CD4-positive, CD25-positive, alpha-beta regulatory T cell (primary cell): ENCODE data around the gene MAP4K2. TPM values are rescaled to one million over a fixed set of nuclear protein-coding genes. Genes with fewer than 3 reads are reported as not detected.
A peak's percentile ranks its signal among the peaks of the same experiment; 100 is the strongest.

Source experiments
- ATAC-seq, 2 donors: fragments of 150-1000 bp; cut with Tn5 transposase; one replicate each; pipeline ENCODE4 v1.10.0; 2021; ENCODE audit warnings: low read depth in 2 of 2, moderate number of reproducible peaks in 2 of 2, moderate library complexity in 1 of 2
- DNase-seq, 3 donors: peaks; one replicate each; pipeline versions ENCODE4 v3.0.0 to v3.0.0-alpha.2; 2012 to 2022; ENCODE audit warnings: mixed read lengths in 1 of 3
- H3K27ac ChIP-seq: one replicate; pipeline ENCODE4 v1.7.0; 2013; ENCODE audit warnings: mild to moderate bottlenecking, low read length; ENCODE audit not compliant: insufficient read depth, poor library complexity, severe bottlenecking
- H3K27me3 ChIP-seq: one replicate; pipeline ENCODE4 v1.7.0; 2013; ENCODE audit warnings: low read length; ENCODE audit not compliant: control insufficient read depth, insufficient read depth
- H3K36me3 ChIP-seq: one replicate; pipeline ENCODE4 v1.7.0; 2013; ENCODE audit warnings: mild to moderate bottlenecking, low read length, moderate library complexity; ENCODE audit not compliant: control insufficient read depth, insufficient read depth
- H3K4me1 ChIP-seq: 2 replicates; pipeline ENCODE4 v1.7.0; 2013; ENCODE audit warnings: mild to moderate bottlenecking, low read length; ENCODE audit not compliant: insufficient read depth, control insufficient read depth, poor library complexity, severe bottlenecking
- H3K4me3 ChIP-seq: one replicate; pipeline ENCODE4 v1.7.0; 2013; ENCODE audit warnings: low read depth, mild to moderate bottlenecking, low read length, moderate library complexity
- H3K9me3 ChIP-seq, 2 experiments: 1 replicate in 1 of 2; 2 replicates in 1 of 2; pipeline ENCODE4 v1.7.0; 2013; ENCODE audit warnings: low read length in 2 of 2, mild to moderate bottlenecking in 1 of 2, moderate library complexity in 1 of 2; ENCODE audit not compliant: control insufficient read depth in 2 of 2
- H3K27ac Mint-ChIP-seq, 3 donors: one replicate each; pipeline ENCODE4 v1.8.0; 2020 to 2022; ENCODE audit warnings: mild to moderate bottlenecking in 3 of 3, mixed read lengths in 3 of 3, moderate library complexity in 2 of 3
- H3K27me3 Mint-ChIP-seq: one replicate; pipeline ENCODE4 v1.8.0; 2022; ENCODE audit warnings: mild to moderate bottlenecking, mixed read lengths
- H3K36me3 Mint-ChIP-seq: one replicate; pipeline ENCODE4 v1.8.0; 2020; ENCODE audit warnings: mixed read lengths
- H3K4me1 Mint-ChIP-seq, 4 donors: one replicate each; pipeline ENCODE4 v1.8.0; 2020 to 2022; ENCODE audit warnings: mixed read lengths in 4 of 4, mild to moderate bottlenecking in 1 of 4
- H3K4me3 Mint-ChIP-seq, 4 donors: one replicate each; pipeline ENCODE4 v1.8.0; 2020 to 2022; ENCODE audit warnings: mild to moderate bottlenecking in 4 of 4, mixed read lengths in 4 of 4, moderate library complexity in 3 of 4
- H3K9me3 Mint-ChIP-seq, 7 donors: one replicate each; pipeline ENCODE4 v1.8.0; 2020 to 2022; ENCODE audit warnings: mixed read lengths in 7 of 7, mild to moderate bottlenecking in 3 of 7, moderate library complexity in 2 of 7
- polyA plus RNA-seq, 4 donors: library from polyadenylated mRNA; unstranded; fragments of 300-500 nt; fragmentation: Illumina TruSeq; gene quantifications; one replicate each; pipeline ENCODE4 v1.2.3, GENCODE V29; 2021
- total RNA-seq: library from RNA; stranded (reverse); gene quantifications from one replicate; pipeline ENCODE4 v1.2.3, GENCODE V29; 2022

Gene MAP4K2
- total and polyA plus RNA-seq, 5 donors from 2014 or later: 31.5 to 85.0 (median 35.2) TPM

GRCh38 chr11:64760759-64761420, 42.1 kb downstream of the MAP4K2 start:
- peak in 2 of 3 donors; percentile 34 to 80 for DNase-seq

GRCh38 chr11:64759722-64760719, 43.0 kb downstream of the MAP4K2 start, which contains the start of gene PYGM:
PYGM (minus strand) TSS chr11:64759974; CDS start chr11:64759898, 76 bp downstream.
- no peak within 1 kb of the TSS for H3K4me3 ChIP-seq
- peak within 1 kb of the TSS; percentile 4 to 86 (median 75) for H3K4me3 Mint-ChIP-seq
- H3K9me3 ChIP-seq: no peaks in the 10 kb centered on the region
- DNase-seq: no peak
- H3K36me3 ChIP-seq: peaks cover 23% of the 10 kb centered on the region
- peaks cover 65% of the 10 kb centered on the region for H3K4me1 ChIP-seq
- peaks cover 0 to 2% (median 0%) of the 10 kb centered on the region in 7 donors for H3K9me3 Mint-ChIP-seq
- H3K27ac Mint-ChIP-seq: peak within 1 kb of the TSS; percentile 90 to 93 (median 91)
- peak within 1 kb of the TSS; percentile 52 for H3K27ac ChIP-seq
- H3K27me3 Mint-ChIP-seq: peaks cover 9% of the 10 kb centered on the region
- no peak for ATAC-seq
- peaks cover 26 to 73% (median 38%) of the 10 kb centered on the region in 4 donors for H3K4me1 Mint-ChIP-seq
- H3K36me3 Mint-ChIP-seq: peaks cover 28% of the 10 kb centered on the region
- H3K27me3 ChIP-seq: no peaks in the 10 kb centered on the region

More at GRCh38 chr11:64760759-64761420, 42.1 kb downstream of the MAP4K2 start:
- peaks cover 9% of the 10 kb centered on the region for H3K27me3 Mint-ChIP-seq
- Histone ChIP-seq H3K4me3 (no peak overlapping the region), H3K36me3 (peaks cover 29% of the 10 kb centered on the region), H3K4me1 (peaks cover 73% of the 10 kb centered on the region), H3K9me3 (no peaks in the 10 kb centered on the region), H3K27ac (peak overlapping the region; percentile 52), H3K27me3 (no peaks in the 10 kb centered on the region)
- ATAC-seq: peak in 1 of 2 donors; percentile 9
- peaks cover 35% of the 10 kb centered on the region for H3K36me3 Mint-ChIP-seq
- peak overlapping the region; percentile 90 to 93 (median 91) for H3K27ac Mint-ChIP-seq
- H3K9me3 Mint-ChIP-seq: peaks cover 0 to 2% (median 0%) of the 10 kb centered on the region in 7 donors
- H3K4me1 Mint-ChIP-seq: peaks cover 26 to 79% (median 44%) of the 10 kb centered on the region in 4 donors
- H3K4me3 Mint-ChIP-seq: peak overlapping the region; percentile 35 to 86 (median 75)

GRCh38 chr11:64759131-64759721, 43.8 kb downstream of the MAP4K2 start:
- H3K4me1 ChIP-seq: peaks cover 57% of the 10 kb centered on the region
- H3K4me3 Mint-ChIP-seq: peak overlapping the region in 2 of 4 donors; percentile 4 to 86
- no peak overlapping the region for H3K27ac ChIP-seq
- peak overlapping the region; percentile 73 to 90 (median 73) for H3K27ac Mint-ChIP-seq
- H3K9me3 ChIP-seq: no peaks in the 10 kb centered on the region
- H3K4me3 ChIP-seq: no peak overlapping the region
- peaks cover 0 to 2% (median 0%) of the 10 kb centered on the region in 7 donors for H3K9me3 Mint-ChIP-seq
- H3K27me3 Mint-ChIP-seq: peaks cover 3% of the 10 kb centered on the region
- H3K36me3 ChIP-seq: peaks cover 19% of the 10 kb centered on the region
- no peak for DNase-seq
- peaks cover 20 to 65% (median 31%) of the 10 kb centered on the region in 4 donors for H3K4me1 Mint-ChIP-seq
- H3K27me3 ChIP-seq: no peaks in the 10 kb centered on the region
- no peak for ATAC-seq
- peaks cover 21% of the 10 kb centered on the region for H3K36me3 Mint-ChIP-seq

- Mint-ChIP-seq H3K4me3 (peak overlapping the region in 2 of 4 donors; percentile 4 to 22), H3K36me3 (peaks cover 21% of the 10 kb centered on the region), H3K4me1 (peaks cover 13 to 61% (median 26%) of the 10 kb centered on the region in 4 donors), H3K27ac (peak overlapping the region in 1 of 3 donors; percentile 36), H3K9me3 (peaks cover 0 to 2% (median 0%) of the 10 kb centered on the region in 7 donors), H3K27me3 (no peaks in the 10 kb centered on the region)
- Histone ChIP-seq H3K27me3 (no peaks in the 10 kb centered on the region), H3K4me1 (peaks cover 50% of the 10 kb centered on the region), H3K36me3 (peaks cover 14% of the 10 kb centered on the region), H3K4me3 (no peak overlapping the region), H3K27ac (no peak overlapping the region), H3K9me3 (no peaks in the 10 kb centered on the region)
- no peak for DNase-seq
- no peak for ATAC-seq
Measured at GRCh38 chr11:64758330-64759079, 44.5 kb downstream of the MAP4K2 start.

- H3K27ac Mint-ChIP-seq: peak overlapping the region; percentile 52 to 56 (median 55)
- Histone ChIP-seq H3K4me3 (no peak overlapping the region), H3K4me1 (peaks cover 42% of the 10 kb centered on the region), H3K36me3 (peaks cover 6% of the 10 kb centered on the region), H3K27ac (no peak overlapping the region), H3K9me3 (no peaks in the 10 kb centered on the region), H3K27me3 (no peaks in the 10 kb centered on the region)
- DNase-seq: no peak
- H3K4me3 Mint-ChIP-seq: no peak overlapping the region
- H3K9me3 Mint-ChIP-seq: peaks cover 0 to 2% (median 0%) of the 10 kb centered on the region in 7 donors
- peaks cover 16% of the 10 kb centered on the region for H3K36me3 Mint-ChIP-seq
- no peak for ATAC-seq
- no peaks in the 10 kb centered on the region for H3K27me3 Mint-ChIP-seq
- H3K4me1 Mint-ChIP-seq: peaks cover 8 to 59% (median 20%) of the 10 kb centered on the region in 4 donors
Measured at GRCh38 chr11:64757549-64758329, 45.3 kb downstream of the MAP4K2 start.

DNA sequence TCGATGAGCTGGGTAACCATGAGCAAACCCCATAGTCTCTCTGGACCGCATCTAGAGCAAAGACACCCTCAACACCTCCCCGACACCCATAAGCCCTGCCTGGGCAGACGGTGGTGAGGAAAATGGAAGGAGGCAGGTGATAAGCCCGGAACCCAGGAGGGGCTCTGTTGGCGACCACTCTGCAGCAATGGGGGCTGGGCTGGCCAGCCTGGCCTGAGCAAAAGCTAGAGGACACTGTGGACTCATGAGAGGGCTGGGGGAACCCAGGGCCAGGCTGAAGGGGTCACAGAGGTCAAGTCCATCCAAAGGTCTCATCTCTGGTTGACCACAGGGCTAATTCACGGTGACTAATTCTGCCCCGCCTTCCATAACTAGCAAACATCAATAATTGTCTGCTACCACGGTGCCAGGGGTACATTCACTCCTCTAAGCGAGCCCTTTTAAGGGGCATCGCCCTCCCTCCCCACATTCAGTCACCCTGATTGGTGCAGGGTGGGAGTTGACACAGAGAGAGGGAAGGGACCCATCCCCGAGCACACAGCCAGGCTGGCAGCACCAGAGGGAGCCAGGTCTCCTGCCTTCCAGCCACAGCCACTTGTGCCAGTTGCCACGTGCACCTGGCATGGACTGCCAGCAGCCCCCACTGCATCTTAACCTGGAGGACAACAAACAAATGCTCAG, 47.2 kb downstream of the MAP4K2 start:
- Mint-ChIP-seq H3K4me1 (peaks cover under 1 to 57% (median 5%) of the 10 kb centered on the region in 4 donors), H3K9me3 (no peaks in the 10 kb centered on the region), H3K27me3 (no peaks in the 10 kb centered on the region), H3K4me3 (no peak overlapping the region), H3K27ac (peak overlapping the region in 1 of 3 donors; percentile 51), H3K36me3 (peaks cover 18% of the 10 kb centered on the region)
- peaks cover 9% of the 10 kb centered on the region for H3K36me3 ChIP-seq
- no peaks in the 10 kb centered on the region for H3K9me3 ChIP-seq
- no peak overlapping the region for H3K4me3 ChIP-seq
- no peaks in the 10 kb centered on the region for H3K27me3 ChIP-seq
- no peak overlapping the region for H3K27ac ChIP-seq
- H3K4me1 ChIP-seq: peaks cover 23% of the 10 kb centered on the region
- no peak for DNase-seq
- ATAC-seq: no peak
